SK-MEL-5 (cell line): ENCODE results near the gene FOXD4L6. TPM values are rescaled to one million over a fixed set of nuclear protein-coding genes. Genes with fewer than 3 reads are reported as not detected.
"Not testable (repeated sequence)": the region's sequence is repeated elsewhere in the genome, so short reads cannot be mapped to it uniquely, and the experiment has no call there.

Source experiments
- DNase-seq: peaks from one replicate; pipeline ENCODE4 v3.0.0-alpha.2; 2016; ENCODE audit warnings: low read depth, low spot score
- in situ Hi-C: cut with HindIII; loops from 2 replicates; pipeline ENCODE4 v1.10.0; 2016; ENCODE audit warnings: low sequenced_read_pairs, high pct_unique_total_duplicates, low pct_unique_long_range_greater_than_20kb
- total RNA-seq: library from RNA; depleted of rRNA; stranded (reverse); fragments of >200 nt; shearing (Covaris generic); gene quantifications from 2 replicates; pipeline ENCODE4 v1.2.3, GENCODE V29; 2014

FOXD4L6 gene
- total RNA-seq, 1 experiment from 2014 or later = not detected

DNA sequence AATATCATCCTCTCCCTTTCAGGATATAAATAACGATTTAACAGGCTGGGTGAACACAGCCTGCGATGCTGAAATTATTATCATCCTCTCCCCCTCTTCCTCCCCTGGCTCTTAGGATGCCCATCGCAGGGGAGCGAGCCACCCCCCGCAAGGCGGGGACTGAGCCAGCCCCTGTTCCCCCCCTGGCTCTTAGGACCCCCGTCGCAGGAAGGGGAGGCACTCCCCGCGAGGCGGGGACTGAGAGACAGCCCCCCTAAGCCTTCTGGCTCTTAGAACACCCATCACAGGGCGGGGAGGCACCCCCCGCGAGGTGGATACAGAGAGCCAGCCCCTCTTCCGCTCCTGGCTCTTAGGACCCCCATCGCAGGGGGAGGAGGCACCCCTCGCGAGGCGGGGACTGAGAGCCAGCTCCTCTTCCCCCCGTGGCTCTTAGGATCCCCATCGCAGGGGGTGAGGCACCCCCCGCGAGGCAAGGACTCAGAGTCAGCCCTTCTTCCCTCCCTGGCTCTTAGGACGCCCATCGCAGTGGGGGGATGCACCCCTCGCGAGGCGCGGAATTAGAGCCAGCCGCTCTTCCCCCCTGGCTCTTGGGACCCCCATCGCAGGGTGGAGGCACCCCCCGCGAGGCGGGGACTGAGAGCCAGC, 21.9 kb downstream of the FOXD4L6 start:
- DNase-seq, in situ Hi-C loops: not testable (repeated sequence)

- in situ Hi-C loops, DNase-seq: not testable (repeated sequence)
Observed at GRCh38 chr9:41105557-41106253, 22.8 kb downstream of the FOXD4L6 start.

GRCh38 chr9:41104542-41104941, 23.9 kb downstream of the FOXD4L6 start:
- DNase-seq, in situ Hi-C loops: not testable (repeated sequence)

DNA sequence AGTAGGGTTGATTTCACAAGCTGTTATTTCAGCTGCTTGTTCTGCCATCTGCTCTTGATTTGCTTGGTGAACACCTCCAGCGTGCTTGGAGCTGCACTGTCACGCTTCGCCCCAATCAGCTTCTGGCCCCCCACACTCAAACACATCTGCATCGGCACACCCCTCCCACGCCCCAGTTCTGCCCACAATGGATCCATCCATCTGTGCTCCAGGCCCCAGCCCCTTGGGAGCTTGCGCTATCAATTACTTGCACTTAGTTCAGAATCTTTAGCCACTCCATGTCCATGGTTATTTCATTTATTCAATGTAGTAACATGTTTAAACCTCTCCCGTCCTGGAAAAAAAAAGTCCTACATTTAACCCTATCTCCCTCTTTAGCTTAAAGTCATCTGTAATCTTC, 28.0 kb downstream of the FOXD4L6 start:
- in situ Hi-C loops, DNase-seq: not testable (repeated sequence)

DNA sequence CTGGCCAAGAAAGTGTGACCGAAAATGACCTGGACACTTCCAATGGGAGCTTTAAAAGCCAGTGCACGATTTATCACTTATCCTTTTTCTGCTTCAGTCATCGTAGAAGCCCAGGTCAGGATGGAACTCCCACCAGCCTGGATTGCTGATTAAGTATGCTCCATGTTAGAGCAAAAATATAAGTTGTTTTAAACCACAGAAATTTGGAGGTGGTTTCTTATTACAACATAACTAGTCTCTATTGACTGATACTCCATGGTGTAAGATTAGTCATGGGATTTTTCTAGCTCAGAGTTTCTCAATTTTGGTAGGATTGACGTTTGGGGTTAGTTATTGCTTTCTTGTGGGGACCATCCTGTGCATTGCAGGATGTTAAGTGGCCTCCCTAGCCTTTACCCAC, 29.7 kb downstream of the FOXD4L6 start:
- DNase-seq, in situ Hi-C loops: not testable (repeated sequence)

GRCh38 chr9:41095060-41095459, 33.4 kb downstream of the FOXD4L6 start:
- in situ Hi-C loops, DNase-seq: not testable (repeated sequence)

GRCh38 chr9:41094010-41094773, 34.3 kb downstream of the FOXD4L6 start:
- DNase-seq = not testable (repeated sequence)

GRCh38 chr9:41090922-41091321, 37.6 kb downstream of the FOXD4L6 start:
- DNase-seq, in situ Hi-C loops: not testable (repeated sequence)

More at GRCh38 chr9:41094010-41094773, 34.3 kb downstream of the FOXD4L6 start:
- in situ Hi-C loops = not testable (repeated sequence)

DNA sequence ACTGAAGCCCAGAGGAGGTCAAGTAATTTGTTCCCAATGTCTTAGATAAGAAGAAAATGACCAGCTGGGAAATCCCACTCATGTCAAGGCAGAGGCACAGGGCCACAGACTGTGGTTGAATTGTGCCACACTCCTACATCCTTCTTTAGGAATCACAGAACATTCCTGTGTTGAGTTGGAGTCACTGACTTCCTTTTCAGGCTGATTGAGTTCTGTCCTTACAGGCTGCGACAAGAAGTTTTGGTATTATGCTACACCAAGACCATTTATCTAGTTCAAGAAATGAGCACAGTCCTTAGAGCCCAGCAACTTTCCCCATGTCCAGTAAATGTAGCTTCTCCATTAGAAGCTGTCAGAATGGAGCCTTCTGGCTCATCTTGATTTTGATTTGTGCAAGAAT, 38.1 kb downstream of the FOXD4L6 start:
- in situ Hi-C loops, DNase-seq: not testable (repeated sequence)

DNA sequence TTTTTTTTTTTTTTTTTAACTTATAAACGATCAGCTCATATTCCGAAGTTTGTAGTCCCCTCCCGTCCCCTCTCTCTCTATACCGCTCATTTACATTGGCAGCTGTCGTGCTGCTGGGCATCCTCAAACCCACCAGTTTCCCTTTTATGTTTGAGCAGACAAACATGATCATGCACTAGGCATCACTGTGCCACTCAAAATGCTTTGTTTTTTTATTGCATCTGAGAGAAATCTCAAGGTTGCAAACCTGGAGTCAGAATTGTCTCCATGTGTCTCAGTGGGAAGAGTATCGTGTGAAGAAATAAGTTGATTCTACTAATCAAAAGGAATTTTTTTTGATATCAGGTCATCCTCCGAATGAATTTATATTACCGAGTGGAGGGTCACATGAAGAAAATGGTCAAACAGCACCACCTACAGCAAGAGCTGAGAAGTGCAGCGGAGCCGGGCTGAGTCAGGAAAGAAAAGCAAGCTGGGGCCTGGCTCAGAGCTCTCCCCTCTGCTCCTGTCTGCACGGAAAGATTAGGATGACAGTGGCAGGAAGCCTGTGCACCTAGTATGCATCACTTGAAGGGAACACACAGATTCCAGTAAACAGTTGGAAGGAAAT, 39.9 kb downstream of the FOXD4L6 start:
- DNase-seq, in situ Hi-C loops: not testable (repeated sequence)

GRCh38 chr9:41087929-41088328, 40.6 kb downstream of the FOXD4L6 start:
- DNase-seq, in situ Hi-C loops: not testable (repeated sequence)

GRCh38 chr9:41087157-41087780, 41.2 kb downstream of the FOXD4L6 start:
- in situ Hi-C loops, DNase-seq: not testable (repeated sequence)

DNA sequence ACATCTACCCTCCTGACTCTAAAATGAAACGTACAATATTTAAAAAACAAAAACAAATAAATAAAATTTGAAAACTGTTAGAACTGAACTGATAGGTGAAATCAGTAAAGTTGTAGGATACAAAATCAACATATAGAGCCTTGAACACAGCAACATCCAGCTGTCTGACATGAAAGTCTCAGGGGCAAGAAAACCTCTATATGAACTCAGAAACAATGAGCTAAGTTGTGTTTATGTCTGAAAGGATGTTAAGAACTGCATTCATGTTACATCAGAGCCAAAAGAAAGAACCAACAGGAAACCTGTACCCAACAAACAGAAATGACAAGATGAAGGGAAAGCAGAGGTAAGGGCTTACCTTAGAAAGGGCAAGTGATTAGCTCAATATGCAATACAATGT, 41.8 kb downstream of the FOXD4L6 start:
- DNase-seq, in situ Hi-C loops: not testable (repeated sequence)

GRCh38 chr9:41086215-41086614, 42.3 kb downstream of the FOXD4L6 start:
- DNase-seq, in situ Hi-C loops: not testable (repeated sequence)

- DNase-seq, in situ Hi-C loops: not testable (repeated sequence)
Observed at GRCh38 chr9:41082358-41082757, 46.1 kb downstream of the FOXD4L6 start.

DNA sequence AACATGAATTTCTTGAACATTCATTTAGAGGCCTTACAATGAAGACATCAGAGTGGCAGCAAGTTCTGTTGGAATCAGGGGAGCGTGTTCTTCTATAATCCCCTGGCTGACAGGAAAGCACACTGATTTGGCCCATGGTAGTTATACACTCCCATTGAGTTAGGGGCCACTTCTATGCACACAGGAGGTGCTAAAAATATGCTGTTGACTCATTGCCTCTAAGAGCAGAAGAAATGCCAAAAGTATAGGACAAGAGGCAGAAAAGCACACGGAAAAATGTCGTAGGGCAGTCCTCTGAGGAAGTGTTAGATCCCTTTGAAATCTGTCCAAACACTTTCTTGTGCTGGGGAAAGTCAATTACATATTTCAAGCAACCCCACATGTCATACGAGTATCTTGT, 49.0 kb downstream of the FOXD4L6 start:
- in situ Hi-C loops, DNase-seq: not testable (repeated sequence)

GRCh38 chr9:41077586-41077985, 50.9 kb downstream of the FOXD4L6 start:
- DNase-seq = not testable (repeated sequence)

More at GRCh38 chr9:41077586-41077985, 50.9 kb downstream of the FOXD4L6 start:
- in situ Hi-C loops = not testable (repeated sequence)
